ENCODE data around the gene SMIM32.

DNA sequence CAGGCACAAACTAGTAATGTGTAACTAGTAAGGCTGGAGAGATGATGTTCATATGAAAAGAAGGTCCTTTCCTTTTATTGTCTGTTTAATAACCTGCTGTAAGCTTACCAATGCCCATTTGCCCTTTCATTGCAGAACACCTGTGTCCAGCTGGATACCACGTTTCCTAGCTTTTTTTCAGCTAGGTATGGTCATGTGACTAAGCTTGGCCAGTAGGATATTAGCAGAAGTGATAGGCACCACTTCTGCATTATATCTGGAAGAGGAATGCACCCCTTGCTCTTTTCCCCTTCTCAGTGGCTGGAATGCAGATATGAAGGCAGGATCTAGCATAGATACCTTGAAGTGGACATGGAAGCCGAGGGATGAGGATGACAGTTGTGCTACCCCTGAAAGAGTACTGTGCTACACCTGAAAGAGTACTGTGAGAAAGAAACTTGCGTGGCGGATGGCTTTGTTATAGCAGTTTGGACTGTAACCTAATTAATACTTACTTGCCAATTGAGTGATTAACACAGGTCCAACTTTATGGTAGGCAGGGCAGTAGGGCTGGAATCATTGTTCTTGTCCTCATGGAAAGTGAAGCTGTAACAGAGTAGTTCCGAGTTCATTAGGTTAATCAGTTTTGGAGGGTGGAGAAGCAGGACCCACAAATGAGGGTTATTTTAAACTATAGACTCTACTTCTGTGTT is 6.8 kb downstream of the SMIM32 start:
- TF ChIP-seq POLR2AphosphoS5 (IDR thresholded peaks at IDR 0.05; ENCODE audit: low read depth, low read length) = no peak
- TF ChIP-seq CTCF (IDR thresholded peaks at IDR 0.05) = no peak

Data from Panc1 (cell line).